Measurements from ENCODE around the gene LSM5.

The LSM5 gene

DNA sequence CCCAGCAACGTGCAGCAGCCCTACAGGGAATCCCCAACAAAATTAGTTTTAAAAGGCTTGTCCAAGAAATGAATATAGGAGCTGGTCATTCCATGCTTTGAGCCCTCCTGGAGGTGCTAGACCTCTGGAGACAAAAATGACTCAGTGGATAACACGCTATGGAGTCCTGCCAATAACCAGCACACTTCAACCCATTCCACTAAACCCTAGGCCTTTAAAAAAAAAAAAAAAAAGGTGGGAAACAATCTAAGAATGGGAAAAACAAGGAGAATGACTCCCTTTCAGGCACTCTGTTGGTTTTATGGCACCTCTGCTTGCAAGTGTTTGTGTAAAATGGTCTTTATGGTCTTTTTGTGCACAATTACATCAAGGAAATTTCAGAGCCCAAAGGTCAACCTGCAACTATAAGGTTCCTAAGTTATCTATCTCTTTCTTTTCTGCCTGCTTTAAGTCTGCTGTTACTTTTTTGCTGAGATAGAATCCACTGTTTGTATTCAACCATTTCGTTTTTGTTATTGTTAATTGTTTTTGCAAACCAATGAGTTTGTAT lies 26.4 kb upstream of the LSM5 start:
- POLR2A ChIA-PET: no interaction called here
- no peak for DNase-seq (ENCODE audit: extremely low spot score)
- TF ChIP-seq FOXA1 (IDR thresholded peaks at IDR 0.05) (no peak), ZNF384 (IDR thresholded peaks at IDR 0.05) (no peak), L3MBTL2 (conservative IDR thresholded peaks at IDR 0.05) (no peak), SUZ12 (IDR thresholded peaks at IDR 0.05) (no peak), SP1 (IDR thresholded peaks at IDR 0.05) (no peak), TARDBP (IDR thresholded peaks at IDR 0.05) (no peak)
- CTCF ChIA-PET: no interaction called here

DNA sequence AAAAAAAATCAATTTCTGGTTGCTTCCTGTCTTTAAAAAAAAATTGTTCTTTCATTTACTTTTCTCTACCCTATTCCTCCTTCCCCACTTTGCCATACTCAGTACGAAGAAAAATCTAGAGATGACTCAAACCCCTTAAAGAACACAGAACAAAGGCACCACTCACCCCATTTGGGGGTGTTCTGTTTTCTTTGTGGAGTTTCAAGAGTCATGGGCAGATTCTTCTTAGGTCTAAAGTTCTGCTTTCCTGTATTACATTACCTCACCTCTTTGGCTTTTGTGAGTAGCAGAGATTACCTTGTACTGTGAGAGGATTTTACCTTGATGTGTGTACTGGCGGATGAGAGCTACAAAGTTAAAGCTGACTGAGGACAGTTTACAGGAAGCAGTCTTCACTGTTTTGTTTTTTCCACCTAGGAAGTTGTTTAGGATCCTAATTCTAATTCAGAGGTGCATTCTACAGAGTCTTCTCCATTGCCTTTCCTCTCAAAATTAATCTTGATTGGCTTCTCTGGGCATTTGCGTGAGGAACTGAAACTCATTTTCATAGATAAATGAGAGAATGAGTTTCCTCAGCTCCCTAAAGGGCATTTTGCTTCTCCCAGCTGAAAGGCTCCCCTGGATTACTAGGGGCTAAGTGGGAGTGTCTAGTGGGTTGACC lies 25.8 kb upstream of the LSM5 start:
- ChIA-PET POLR2A (no interaction called here), CTCF (no interaction called here)
- DNase-seq (ENCODE audit: extremely low spot score): no peak
- no peak for TF ChIP-seq FOXA1 (IDR thresholded peaks at IDR 0.05)
- no peak for TF ChIP-seq FOXM1 (IDR thresholded peaks at IDR 0.05; ENCODE audit: borderline replicate concordance)
- TF ChIP-seq TARDBP (IDR thresholded peaks at IDR 0.05): no peak
- TF ChIP-seq L3MBTL2 (conservative IDR thresholded peaks at IDR 0.05): no peak

DNA sequence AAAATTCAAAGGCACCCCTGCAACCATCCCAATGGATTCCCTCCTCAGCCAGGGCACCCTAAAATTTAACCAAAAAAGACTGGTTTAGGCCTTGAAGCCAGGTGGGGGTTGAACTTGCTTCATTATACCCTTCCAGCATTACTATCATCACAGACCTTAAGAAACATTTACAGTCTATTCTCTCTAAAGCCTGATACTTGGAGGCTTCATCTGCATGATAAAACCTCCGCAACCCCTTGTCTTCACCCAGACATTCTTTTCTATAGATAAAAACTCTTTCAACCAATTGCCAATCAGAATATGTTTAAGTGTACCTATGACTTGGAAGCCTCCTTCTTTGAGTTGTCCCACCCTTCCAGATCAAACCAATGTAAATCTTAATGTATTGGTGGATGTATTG lies 23.0 kb upstream of the LSM5 start:
- POLR2A ChIA-PET: no interaction called here
- CTCF ChIA-PET: no interaction called here
- no peak for DNase-seq (ENCODE audit: extremely low spot score)
- TF ChIP-seq, protein P1, sequence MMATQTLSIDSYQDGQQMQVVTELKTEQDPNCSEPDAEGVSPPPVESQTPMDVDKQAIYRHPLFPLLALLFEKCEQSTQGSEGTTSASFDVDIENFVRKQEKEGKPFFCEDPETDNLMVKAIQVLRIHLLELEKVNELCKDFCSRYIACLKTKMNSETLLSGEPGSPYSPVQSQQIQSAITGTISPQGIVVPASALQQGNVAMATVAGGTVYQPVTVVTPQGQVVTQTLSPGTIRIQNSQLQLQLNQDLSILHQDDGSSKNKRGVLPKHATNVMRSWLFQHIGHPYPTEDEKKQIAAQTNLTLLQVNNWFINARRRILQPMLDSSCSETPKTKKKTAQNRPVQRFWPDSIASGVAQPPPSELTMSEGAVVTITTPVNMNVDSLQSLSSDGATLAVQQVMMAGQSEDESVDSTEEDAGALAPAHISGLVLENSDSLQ (IDR thresholded peaks at IDR 0.05): no peak
- TF ChIP-seq CTBP1 (IDR thresholded peaks at IDR 0.05; ENCODE audit: borderline replicate concordance): no peak
- TF ChIP-seq FOXM1 (IDR thresholded peaks at IDR 0.05; ENCODE audit: borderline replicate concordance): no peak
- TF ChIP-seq NFRKB (IDR thresholded peaks at IDR 0.05): no peak
- no peak for TF ChIP-seq FOXK2 (IDR thresholded peaks at IDR 0.05)
- no peak for TF ChIP-seq SUZ12 (IDR thresholded peaks at IDR 0.05)
- TF ChIP-seq ELF4 (IDR thresholded peaks at IDR 0.05): no peak
- no peak for TF ChIP-seq HDGF (IDR thresholded peaks at IDR 0.05; ENCODE audit: borderline replicate concordance)
- no peak for TF ChIP-seq LEF1 (IDR thresholded peaks at IDR 0.05; ENCODE audit: borderline replicate concordance)
- no peak for TF ChIP-seq ARNT (IDR thresholded peaks at IDR 0.05)
- TF ChIP-seq SP1 (IDR thresholded peaks at IDR 0.05): no peak
- TF ChIP-seq L3MBTL2 (conservative IDR thresholded peaks at IDR 0.05): no peak
- no peak for TF ChIP-seq TARDBP (IDR thresholded peaks at IDR 0.05)

DNA sequence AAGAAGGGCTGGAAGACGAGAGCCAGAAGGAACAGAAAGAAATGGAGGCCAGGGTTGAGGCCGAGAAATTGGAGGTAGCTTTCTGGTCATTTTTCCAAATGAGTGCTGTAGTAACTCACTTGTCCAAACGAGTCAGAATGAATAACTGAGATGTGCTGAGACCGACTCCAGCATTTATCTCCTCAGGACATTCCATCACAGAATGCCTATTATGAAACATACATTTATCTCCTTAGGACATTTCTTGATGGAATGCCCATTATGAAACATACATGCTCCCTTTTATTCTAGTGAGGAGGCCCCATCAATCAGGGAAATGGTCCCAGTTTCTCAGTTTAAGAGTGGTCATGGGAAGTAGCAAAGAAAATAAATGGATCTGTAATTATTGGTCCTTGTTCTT lies 21.6 kb upstream of the LSM5 start:
- CTCF ChIA-PET: no interaction called here
- TF ChIP-seq FOXA1 (IDR thresholded peaks at IDR 0.05) (no peak), FOXM1 (IDR thresholded peaks at IDR 0.05; ENCODE audit: borderline replicate concordance) (no peak), CTBP1 (IDR thresholded peaks at IDR 0.05; ENCODE audit: borderline replicate concordance) (no peak), ZNF384 (IDR thresholded peaks at IDR 0.05) (no peak), SP1 (IDR thresholded peaks at IDR 0.05) (no peak), ELF4 (IDR thresholded peaks at IDR 0.05) (no peak), SUZ12 (IDR thresholded peaks at IDR 0.05) (no peak), FOXK2 (IDR thresholded peaks at IDR 0.05) (no peak), L3MBTL2 (conservative IDR thresholded peaks at IDR 0.05) (no peak), BHLHE40 (IDR thresholded peaks at IDR 0.05; ENCODE audit: borderline replicate concordance) (no peak), TARDBP (IDR thresholded peaks at IDR 0.05) (no peak), HDGF (IDR thresholded peaks at IDR 0.05; ENCODE audit: borderline replicate concordance) (no peak), NFRKB (IDR thresholded peaks at IDR 0.05) (no peak), ARNT (IDR thresholded peaks at IDR 0.05) (no peak), LEF1 (IDR thresholded peaks at IDR 0.05; ENCODE audit: borderline replicate concordance) (no peak)
- TF ChIP-seq, protein P1 (IDR thresholded peaks at IDR 0.05): no peak

DNA sequence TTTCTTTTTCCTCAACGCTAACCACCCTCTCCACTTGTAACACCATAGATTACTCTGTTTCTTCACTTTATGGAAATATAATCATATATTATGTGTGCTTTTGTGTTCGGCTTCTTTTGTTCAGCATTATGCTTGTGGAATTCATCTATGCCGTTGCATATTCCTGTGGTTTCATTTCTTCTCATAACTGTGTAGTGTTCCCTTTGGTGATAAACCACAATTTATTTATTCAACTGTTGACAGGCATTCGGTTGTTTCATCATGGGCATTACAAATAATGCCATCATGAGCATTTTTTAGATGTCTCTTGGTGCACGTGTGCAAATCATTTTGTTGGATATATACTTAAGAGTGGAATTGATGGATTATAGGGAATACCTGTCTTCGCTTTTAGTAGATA lies 17.2 kb upstream of the LSM5 start:
- no peak for TF ChIP-seq ARNT (IDR thresholded peaks at IDR 0.05)
- POLR2A ChIA-PET: no interaction called here
- DNase-seq (ENCODE audit: extremely low spot score): no peak
- CTCF ChIA-PET: no interaction called here

More for the DNA sequence above, 21.6 kb upstream of the LSM5 start:
- POLR2A ChIA-PET: no interaction called here
- DNase-seq (ENCODE audit: extremely low spot score): no peak

DNA sequence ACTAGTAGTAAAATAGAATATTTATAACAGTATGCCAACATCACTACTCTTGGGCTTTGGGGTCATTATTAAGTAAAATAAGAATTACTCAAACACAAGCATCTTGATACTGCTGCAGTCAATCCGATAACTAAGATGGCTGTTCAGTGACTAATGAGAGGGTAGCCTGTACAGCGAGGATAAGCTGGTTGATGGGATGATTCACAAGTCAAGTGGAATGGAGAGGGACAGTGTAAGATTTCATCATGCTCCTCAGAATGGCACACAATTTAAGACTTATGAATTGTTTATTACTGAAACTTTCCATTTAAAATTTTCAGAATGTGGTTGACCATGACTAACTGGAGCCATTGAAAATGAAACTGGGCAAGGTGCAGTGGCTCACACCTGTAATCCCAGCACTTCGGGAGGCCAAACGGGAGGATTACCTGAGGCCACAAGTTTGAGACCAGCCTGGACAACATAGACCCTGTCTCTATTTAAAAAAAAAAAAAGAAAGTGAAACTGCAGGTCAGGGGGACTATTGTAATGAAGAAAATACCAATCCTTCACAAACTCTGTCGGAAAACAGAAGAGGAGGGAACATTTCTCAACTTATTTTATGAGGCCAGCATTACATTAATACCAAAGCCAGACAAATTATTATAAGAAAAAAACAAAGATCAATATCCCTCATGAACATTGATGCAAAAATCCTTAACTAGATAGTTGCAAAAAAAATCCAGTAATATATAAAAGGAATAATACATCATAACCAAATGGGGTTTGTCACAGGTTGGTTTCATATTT lies 16.3 kb upstream of the LSM5 start:
- CTCF ChIA-PET: no interaction called here
- no peak for DNase-seq (ENCODE audit: extremely low spot score)
- TF ChIP-seq FOXM1 (IDR thresholded peaks at IDR 0.05; ENCODE audit: borderline replicate concordance): no peak
- no peak for TF ChIP-seq FOXA1 (IDR thresholded peaks at IDR 0.05)
- no peak for TF ChIP-seq CTBP1 (IDR thresholded peaks at IDR 0.05; ENCODE audit: borderline replicate concordance)
- no peak for TF ChIP-seq HDGF (IDR thresholded peaks at IDR 0.05; ENCODE audit: borderline replicate concordance)
- no peak for TF ChIP-seq L3MBTL2 (conservative IDR thresholded peaks at IDR 0.05)
- POLR2A ChIA-PET: no interaction called here

DNA sequence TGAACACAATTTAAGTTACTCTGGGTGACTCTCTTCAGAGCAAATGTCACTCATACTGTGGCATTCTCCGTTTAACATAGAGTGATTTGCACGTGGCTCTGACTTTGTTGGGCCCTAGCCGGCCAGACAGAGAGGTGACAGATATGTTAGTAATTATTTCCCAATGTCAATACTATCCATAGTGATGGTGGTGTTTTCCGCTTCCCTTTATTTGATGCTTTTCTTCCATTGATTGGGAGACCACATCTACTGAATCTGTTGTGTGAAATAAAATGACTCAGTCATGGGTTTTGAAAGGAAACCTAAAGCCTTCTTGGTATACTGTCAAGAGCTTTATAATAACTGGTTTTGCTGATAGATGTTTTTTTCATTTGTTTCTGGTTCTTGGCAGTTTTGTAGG lies 12.5 kb upstream of the LSM5 start:
- ChIA-PET CTCF (no interaction called here), POLR2A (interaction anchor here (0.5 kb wide), 1 partner anchor 1182 kb away, joined by 3 read pairs; no protein-coding TSS in a partner anchor)
- DNase-seq (ENCODE audit: extremely low spot score): no peak
- TF ChIP-seq HDGF (IDR thresholded peaks at IDR 0.05; ENCODE audit: borderline replicate concordance): no peak
- TF ChIP-seq CTBP1 (IDR thresholded peaks at IDR 0.05; ENCODE audit: borderline replicate concordance): no peak
- TF ChIP-seq TARDBP (IDR thresholded peaks at IDR 0.05): no peak
- TF ChIP-seq FOXM1 (IDR thresholded peaks at IDR 0.05; ENCODE audit: borderline replicate concordance): no peak
- TF ChIP-seq FOXA1 (IDR thresholded peaks at IDR 0.05): no peak
- TF ChIP-seq, protein P1 (IDR thresholded peaks at IDR 0.05): no peak
- TF ChIP-seq SUZ12 (IDR thresholded peaks at IDR 0.05): no peak
- no peak for TF ChIP-seq ARNT (IDR thresholded peaks at IDR 0.05)
- TF ChIP-seq ELF4 (IDR thresholded peaks at IDR 0.05): no peak
- no peak for TF ChIP-seq NFRKB (IDR thresholded peaks at IDR 0.05)
- TF ChIP-seq BHLHE40 (IDR thresholded peaks at IDR 0.05; ENCODE audit: borderline replicate concordance): no peak

Measured in HEK293T (cell line).